Fibroblast of skin of left quadriceps (primary cell): ENCODE results near the gene PEAK1.

ENCODE experiments used
- DNase-seq, 2 experiments: peaks; one replicate each; pipeline ENCODE4 v3.0.0-alpha.2; 2013; ENCODE audit warnings: low read depth in 2 of 2

Gene PEAK1

DNA sequence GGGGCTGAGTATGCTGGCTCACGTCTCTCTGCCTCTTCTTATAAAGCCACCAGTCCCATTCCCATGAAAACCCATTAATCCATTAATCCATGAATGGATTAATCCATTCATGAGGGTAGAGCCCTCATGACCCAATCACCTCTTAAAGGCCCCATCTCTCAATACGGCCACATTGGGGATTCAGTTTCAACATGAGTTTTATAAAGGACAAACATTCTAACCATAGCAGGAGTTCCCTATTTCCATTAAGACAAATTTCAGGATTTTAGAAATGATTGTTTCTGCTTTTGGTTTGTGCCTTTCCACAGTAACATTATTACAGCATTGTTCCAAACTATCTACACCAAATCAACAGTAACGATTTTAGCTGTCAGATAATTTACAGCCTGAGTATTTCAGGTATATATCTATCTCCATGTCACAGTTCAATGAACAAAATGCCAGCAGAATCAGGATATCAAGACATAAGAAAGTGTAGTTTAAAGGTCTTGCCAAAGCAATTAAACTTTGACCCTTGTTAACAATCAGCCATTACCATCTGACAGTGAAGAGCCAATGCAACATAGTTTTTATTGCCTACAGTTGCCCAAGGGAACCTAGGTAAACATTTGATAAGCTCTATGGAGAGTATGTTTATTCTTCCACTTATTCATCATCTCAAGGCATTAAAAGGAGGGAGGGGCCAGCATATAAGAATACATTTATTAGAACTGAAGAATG is 352.8 kb downstream of the PEAK1 start:
- DNase-seq = no peak

DNA sequence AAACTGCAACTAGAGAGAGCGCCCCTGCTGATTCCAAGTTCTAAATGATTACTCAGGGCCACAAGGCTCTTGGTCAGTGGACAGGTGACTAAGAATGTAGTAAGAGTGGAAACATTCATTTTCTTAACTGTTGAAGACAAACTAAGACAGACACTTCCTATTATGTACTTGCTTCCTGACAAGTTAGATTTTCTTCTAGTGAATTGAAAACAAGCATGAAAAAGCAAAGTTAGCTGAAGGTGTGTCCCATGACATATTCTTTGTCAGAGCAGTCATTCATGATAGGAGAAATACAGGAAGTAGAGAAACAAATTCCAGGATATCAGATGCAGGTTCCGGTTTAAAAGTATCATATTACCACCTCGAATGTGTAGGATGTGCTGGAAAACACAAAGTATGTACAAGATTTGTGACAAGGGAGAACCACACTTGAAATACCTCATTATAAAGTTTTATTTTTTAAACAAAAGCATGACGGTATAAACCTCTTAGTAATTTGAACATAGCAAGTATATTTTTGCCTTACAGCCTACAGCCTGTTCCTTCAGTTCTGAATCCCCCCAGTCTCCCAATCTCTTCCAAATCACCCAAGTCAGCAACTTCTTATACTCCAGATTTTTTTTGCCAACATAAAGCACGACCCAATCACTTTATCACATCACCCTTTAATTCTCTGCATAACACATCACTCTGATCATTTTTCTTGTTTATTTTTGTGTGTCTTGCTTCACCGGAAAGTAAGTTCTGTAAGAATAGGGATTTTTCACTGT is 355.2 kb downstream of the PEAK1 start:
- no peak for DNase-seq

DNA sequence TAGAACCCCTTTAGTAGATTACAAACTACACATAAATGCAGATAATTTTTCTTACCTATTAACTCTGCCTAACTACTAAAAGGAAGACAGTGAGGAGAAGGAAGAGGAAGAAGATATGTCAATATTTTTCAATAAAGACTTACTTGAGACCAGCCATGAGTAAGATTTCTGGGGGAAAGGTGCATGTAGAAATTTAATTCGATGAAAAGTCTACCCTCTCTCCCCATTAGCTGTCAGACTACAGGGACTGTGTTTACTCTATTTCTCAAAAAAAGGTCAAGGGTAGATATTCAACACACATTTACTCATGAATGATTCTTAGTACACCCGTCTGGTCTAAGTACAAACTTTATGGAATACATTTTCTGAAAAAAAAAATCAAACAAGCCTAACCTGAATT is 355.8 kb downstream of the PEAK1 start:
- DNase-seq = no peak

DNA sequence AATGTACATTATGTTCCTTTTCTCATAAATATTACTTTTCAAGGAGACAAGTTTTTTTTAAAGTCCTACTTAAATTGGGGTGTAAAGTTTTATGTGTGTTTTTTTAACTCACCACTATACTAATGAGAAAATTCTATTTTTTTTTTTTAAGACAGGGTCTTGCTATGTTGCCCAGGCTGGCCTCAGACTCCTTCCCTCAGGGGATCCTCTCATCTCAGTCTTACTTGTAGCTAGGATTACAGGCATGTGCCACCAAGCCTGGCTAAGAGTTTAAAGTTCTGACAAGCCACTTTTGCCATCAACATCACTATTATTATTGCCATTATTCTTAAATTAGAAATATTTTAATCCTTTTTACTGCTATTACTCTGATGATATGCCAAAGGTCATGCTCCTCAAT is 356.7 kb downstream of the PEAK1 start:
- no peak for DNase-seq

DNA sequence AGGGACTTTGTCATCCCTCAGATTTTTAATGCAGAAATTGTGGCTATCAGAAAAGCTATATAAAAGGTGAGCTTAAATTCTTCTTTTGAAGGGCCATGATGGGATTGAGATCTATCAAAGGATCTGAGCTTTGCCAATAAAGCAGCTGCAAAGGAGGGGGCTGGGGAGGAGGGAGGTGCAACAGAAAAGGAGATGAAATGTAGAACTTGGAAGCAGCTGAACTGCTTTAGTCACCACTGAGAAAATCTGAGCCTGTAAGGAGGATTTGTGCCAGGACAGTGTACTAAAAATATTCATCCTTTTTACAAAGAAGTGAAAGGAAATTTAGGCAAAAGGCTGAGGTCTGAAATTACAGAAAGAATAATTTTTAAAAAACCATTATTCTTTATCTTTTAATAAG is 359.4 kb downstream of the PEAK1 start:
- DNase-seq = no peak

DNA sequence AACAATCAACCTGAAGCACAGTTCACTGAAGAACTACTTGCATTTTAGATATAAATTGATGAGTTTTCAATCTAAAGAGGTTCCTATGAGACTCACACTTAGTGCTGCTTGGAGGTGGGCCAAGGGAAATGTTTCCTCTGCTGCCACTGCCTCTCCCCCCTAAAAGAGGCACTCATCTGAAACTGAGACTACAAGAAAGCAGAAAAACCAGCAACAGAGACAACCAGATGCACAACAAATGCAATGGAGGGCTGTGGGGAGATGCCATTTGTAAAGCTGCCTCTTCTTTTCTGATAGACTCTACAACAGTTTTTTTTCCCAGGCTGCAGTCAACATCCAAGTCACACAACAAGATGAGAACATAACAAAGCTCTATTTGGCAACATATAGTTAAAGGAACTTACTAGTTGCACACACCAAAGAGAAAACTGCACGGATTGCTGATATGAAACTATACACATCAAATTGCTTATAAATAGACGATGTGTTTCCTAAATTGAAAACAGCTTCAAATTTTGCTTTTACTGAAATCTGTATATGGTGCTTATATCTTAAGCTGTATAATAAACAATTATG is 360.0 kb downstream of the PEAK1 start:
- DNase-seq = no peak

DNA sequence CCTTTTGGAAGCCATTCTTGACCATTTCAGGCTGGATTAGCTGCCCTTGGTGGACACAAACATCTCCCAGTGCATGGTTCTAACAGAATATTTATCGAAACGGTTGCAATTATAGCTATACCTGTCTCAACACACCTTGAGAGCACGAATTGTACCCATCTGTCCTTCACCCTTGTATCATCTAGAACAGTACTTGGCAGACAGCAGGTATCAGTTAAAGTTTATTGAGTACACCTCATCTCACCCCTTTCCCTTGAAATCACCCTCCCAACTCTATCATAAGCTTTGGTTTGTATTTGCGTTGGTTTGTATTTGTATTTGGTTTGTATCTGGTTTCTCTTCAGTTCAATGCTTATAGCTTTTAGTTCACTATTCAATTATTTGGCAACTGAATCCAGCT is 361.4 kb downstream of the PEAK1 start:
- DNase-seq = no peak

DNA sequence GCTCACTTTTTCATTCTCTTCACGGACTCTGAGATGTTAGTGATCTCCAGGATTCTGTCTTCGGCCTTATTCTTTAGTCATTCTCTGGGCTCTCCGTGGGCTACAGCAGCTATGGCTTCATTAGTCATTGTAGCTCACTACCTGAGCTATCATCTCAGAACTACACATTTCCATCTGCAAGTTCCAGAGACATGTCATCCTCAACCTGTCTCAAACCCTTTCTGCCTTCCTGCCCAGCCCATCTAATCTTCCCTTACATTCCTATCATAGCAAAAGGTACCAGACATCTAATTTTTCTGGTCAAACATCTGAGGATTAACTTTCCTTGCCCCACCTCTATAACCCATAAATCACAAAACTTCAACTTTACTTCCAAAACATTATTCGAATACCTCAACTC is 362.2 kb downstream of the PEAK1 start:
- no peak for DNase-seq

DNA sequence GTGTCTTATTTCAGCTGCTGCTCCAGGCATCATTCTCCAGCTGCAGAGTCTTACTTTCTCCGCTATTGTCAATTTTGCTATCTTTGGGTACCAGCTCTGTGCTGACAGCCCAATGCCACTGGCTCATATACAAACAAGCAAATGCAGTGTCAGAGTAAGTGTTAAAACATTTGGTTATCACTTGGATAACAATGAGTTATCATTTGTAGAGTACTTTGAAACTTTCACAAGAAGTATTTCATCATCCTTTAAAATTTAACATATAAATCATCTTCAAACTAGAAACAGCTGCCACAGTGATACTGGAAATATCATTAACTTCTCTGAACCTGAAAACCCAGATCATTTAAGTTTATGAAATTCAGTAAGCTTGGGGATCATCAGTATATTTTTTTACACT is 362.8 kb downstream of the PEAK1 start:
- no peak for DNase-seq

DNA sequence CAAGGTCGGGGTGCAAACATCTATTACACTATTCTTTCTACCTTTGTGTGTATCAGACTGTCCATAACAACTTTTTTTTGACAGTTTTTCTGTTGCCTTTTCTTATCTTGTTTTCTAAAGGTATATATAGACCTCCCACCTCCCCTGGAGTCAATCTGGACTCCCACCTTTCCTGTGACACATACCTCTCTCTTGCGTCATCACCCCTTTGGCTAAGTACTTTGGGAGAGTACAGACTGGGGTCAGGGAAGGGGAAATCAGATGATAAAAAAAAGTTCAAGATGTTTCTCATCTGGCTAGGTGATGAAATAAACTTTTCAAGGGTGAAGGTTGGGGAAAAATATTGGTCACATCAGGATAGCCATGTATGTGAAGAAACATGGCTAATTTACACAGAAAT is 366.2 kb downstream of the PEAK1 start:
- no peak for DNase-seq

DNA sequence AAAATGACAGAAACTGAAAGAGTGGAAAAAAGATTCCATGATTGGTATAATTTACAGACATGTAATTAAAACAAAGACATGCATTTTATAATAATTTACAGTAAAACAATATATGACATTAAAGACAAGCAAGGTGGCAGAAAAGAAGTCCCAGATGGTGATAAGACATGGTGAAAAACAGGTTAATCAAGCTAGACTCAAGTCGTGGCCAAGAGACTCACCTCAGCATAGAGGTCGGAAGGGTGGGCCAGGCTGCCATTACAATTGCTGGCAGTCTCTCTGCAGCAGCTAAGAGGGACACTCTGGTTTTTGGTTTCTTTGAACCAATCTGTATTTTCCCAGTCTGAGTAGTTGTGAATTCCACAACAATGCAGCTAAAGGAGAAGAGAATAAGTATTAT is 367.3 kb downstream of the PEAK1 start:
- no peak for DNase-seq
